ENCODE data around the gene PRLR. TPM values are rescaled to one million over a fixed set of nuclear protein-coding genes. Genes with fewer than 3 reads are reported as not detected.

PRLR gene
- polyA plus RNA-seq, 1 donor from 2014 or later: 0.50 TPM

DNA sequence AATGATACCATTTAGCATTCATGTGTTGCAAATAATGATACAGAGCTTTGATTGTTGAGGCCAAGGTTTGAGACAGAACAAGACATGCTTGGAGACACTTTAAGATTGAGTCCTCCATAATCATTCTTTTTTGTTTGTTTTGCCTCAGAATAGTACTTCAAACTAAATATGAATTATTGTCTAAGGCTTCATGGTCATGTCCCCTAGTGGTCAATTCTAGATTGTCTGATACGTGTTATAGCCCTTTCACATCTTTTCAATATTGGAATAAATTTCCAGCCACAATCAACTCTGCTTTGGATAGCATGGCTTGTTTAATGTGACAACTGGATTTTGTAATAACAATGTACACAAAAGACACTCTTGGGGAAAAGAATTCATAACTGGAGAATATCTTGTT, 64.2 kb downstream of the PRLR start:
- no peak overlapping the region for H2AFZ ChIP-seq (ENCODE audit: low read depth, low read length)
- H3K9ac ChIP-seq (ENCODE audit: low read length): no peak overlapping the region
- TF ChIP-seq TAF1 (IDR thresholded peaks at IDR 0.05; ENCODE audit: low read depth): no peak
- TF ChIP-seq, protein P1, sequence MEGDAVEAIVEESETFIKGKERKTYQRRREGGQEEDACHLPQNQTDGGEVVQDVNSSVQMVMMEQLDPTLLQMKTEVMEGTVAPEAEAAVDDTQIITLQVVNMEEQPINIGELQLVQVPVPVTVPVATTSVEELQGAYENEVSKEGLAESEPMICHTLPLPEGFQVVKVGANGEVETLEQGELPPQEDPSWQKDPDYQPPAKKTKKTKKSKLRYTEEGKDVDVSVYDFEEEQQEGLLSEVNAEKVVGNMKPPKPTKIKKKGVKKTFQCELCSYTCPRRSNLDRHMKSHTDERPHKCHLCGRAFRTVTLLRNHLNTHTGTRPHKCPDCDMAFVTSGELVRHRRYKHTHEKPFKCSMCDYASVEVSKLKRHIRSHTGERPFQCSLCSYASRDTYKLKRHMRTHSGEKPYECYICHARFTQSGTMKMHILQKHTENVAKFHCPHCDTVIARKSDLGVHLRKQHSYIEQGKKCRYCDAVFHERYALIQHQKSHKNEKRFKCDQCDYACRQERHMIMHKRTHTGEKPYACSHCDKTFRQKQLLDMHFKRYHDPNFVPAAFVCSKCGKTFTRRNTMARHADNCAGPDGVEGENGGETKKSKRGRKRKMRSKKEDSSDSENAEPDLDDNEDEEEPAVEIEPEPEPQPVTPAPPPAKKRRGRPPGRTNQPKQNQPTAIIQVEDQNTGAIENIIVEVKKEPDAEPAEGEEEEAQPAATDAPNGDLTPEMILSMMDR (IDR thresholded peaks at IDR 0.05; ENCODE audit: poor library complexity, severe bottlenecking): no peak
- no peak for TF ChIP-seq EP300 (conservative IDR thresholded peaks at IDR 0.05; ENCODE audit: poor library complexity, severe bottlenecking)
- no peak for TF ChIP-seq EZH2 (IDR thresholded peaks at IDR 0.05; ENCODE audit: borderline replicate concordance, insufficient read depth, low read length, poor library complexity, severe bottlenecking)
- TF ChIP-seq MXI1 (conservative IDR thresholded peaks at IDR 0.05; ENCODE audit: poor library complexity, severe bottlenecking): no peak
- TF ChIP-seq, protein P2, sequence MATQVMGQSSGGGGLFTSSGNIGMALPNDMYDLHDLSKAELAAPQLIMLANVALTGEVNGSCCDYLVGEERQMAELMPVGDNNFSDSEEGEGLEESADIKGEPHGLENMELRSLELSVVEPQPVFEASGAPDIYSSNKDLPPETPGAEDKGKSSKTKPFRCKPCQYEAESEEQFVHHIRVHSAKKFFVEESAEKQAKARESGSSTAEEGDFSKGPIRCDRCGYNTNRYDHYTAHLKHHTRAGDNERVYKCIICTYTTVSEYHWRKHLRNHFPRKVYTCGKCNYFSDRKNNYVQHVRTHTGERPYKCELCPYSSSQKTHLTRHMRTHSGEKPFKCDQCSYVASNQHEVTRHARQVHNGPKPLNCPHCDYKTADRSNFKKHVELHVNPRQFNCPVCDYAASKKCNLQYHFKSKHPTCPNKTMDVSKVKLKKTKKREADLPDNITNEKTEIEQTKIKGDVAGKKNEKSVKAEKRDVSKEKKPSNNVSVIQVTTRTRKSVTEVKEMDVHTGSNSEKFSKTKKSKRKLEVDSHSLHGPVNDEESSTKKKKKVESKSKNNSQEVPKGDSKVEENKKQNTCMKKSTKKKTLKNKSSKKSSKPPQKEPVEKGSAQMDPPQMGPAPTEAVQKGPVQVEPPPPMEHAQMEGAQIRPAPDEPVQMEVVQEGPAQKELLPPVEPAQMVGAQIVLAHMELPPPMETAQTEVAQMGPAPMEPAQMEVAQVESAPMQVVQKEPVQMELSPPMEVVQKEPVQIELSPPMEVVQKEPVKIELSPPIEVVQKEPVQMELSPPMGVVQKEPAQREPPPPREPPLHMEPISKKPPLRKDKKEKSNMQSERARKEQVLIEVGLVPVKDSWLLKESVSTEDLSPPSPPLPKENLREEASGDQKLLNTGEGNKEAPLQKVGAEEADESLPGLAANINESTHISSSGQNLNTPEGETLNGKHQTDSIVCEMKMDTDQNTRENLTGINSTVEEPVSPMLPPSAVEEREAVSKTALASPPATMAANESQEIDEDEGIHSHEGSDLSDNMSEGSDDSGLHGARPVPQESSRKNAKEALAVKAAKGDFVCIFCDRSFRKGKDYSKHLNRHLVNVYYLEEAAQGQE (IDR thresholded peaks at IDR 0.05; ENCODE audit: borderline replicate concordance): no peak
- no peak for TF ChIP-seq POLR2AphosphoS5 (IDR thresholded peaks at IDR 0.05)
- no peak for TF ChIP-seq SMC3 (conservative IDR thresholded peaks at IDR 0.05; ENCODE audit: poor library complexity)
- no peak for TF ChIP-seq RAD21 (conservative IDR thresholded peaks at IDR 0.05)
- no peaks in the 10 kb centered on the region for H3K27me3 ChIP-seq (ENCODE audit: insufficient read depth, low read depth, low read length)
- H3K9me3 ChIP-seq (ENCODE audit: low read length): no peaks in the 10 kb centered on the region
- no peak overlapping the region for H3K4me2 ChIP-seq (ENCODE audit: low read length)
- H3K27ac ChIP-seq (ENCODE audit: low read length): no peak overlapping the region
- no peaks in the 10 kb centered on the region for H3K79me2 ChIP-seq (replicated peaks; ENCODE audit: insufficient read depth, low read length)
- H4K20me1 ChIP-seq (ENCODE audit: insufficient read depth): no peaks in the 10 kb centered on the region
- no peaks in the 10 kb centered on the region for H3K36me3 ChIP-seq (ENCODE audit: insufficient read depth, low read length)
- H3F3A ChIP-seq (ENCODE audit: insufficient read depth, low read length, poor library complexity, severe bottlenecking): no peaks in the 10 kb centered on the region
- no peak overlapping the region for H3K4me3 ChIP-seq (ENCODE audit: low read length)
- no peaks in the 10 kb centered on the region for H3K9me2 ChIP-seq (ENCODE audit: insufficient read depth, low read length)

DNA sequence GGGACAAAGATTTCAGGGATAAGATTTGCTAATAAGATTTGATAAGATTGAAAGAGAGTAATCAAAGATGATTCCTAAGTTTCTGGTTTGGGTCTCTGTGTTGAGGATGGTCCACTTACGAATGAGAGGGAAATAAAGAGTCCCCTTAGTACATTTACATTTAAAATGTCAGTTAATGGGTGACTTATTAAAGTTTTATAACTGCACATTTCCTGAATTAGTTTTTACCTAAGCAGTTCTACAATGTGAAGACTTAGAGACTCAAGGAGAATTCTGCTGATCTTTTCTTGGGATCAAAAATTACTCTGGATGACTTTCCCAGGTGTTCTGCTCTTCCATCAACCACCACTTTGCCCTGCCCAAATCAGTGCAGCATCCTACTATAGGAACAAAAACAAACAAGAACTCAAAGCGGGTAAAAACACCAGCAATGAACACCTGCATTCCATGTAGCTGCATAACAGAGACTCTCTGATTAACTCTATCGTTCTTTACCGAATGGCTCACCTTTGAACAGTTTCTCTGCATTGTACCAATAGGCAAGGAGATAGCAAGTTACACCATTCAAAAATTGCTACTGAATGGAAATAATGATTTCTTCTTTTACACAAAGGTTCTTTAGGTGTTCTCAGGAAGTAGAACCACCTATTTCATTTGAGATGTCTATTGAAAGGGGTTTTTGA, 65.3 kb downstream of the PRLR start:
- Histone ChIP-seq H3K27ac (ENCODE audit: low read length) (no peak overlapping the region), H3K4me2 (ENCODE audit: low read length) (no peak overlapping the region), H3K36me3 (ENCODE audit: insufficient read depth, low read length) (no peaks in the 10 kb centered on the region), H3K79me2 (replicated peaks; ENCODE audit: insufficient read depth, low read length) (no peaks in the 10 kb centered on the region), H3K9ac (ENCODE audit: low read length) (no peak overlapping the region), H3K9me3 (ENCODE audit: low read length) (no peaks in the 10 kb centered on the region), H3K9me2 (ENCODE audit: insufficient read depth, low read length) (no peaks in the 10 kb centered on the region), H3K27me3 (ENCODE audit: insufficient read depth, low read depth, low read length) (no peaks in the 10 kb centered on the region), H2AFZ (ENCODE audit: low read depth, low read length) (no peak overlapping the region), H3F3A (ENCODE audit: insufficient read depth, low read length, poor library complexity, severe bottlenecking) (no peaks in the 10 kb centered on the region), H4K20me1 (ENCODE audit: insufficient read depth) (no peaks in the 10 kb centered on the region), H3K4me3 (ENCODE audit: low read length) (no peak overlapping the region)
- TF ChIP-seq, protein P1 (IDR thresholded peaks at IDR 0.05; ENCODE audit: poor library complexity, severe bottlenecking): no peak
- no peak for TF ChIP-seq MXI1 (conservative IDR thresholded peaks at IDR 0.05; ENCODE audit: poor library complexity, severe bottlenecking)
- TF ChIP-seq TAF1 (IDR thresholded peaks at IDR 0.05; ENCODE audit: low read depth): no peak
- TF ChIP-seq, protein P2 (IDR thresholded peaks at IDR 0.05; ENCODE audit: borderline replicate concordance): no peak
- TF ChIP-seq EZH2 (IDR thresholded peaks at IDR 0.05; ENCODE audit: borderline replicate concordance, insufficient read depth, low read length, poor library complexity, severe bottlenecking): no peak
- TF ChIP-seq EP300 (conservative IDR thresholded peaks at IDR 0.05; ENCODE audit: poor library complexity, severe bottlenecking): no peak
- no peak for TF ChIP-seq POLR2AphosphoS5 (IDR thresholded peaks at IDR 0.05)
- TF ChIP-seq SMC3 (conservative IDR thresholded peaks at IDR 0.05; ENCODE audit: poor library complexity): no peak
- TF ChIP-seq RAD21 (conservative IDR thresholded peaks at IDR 0.05): no peak

Data from neural cell (in vitro differentiated cells).